GM19324 (cell line): ENCODE data around the gene SOX1.

Experiments
- ATAC-seq: cut with Tn5 transposase; IDR thresholded peaks from one replicate; pipeline ENCODE4 v1.9.1; 2021; ENCODE audit warnings: mild to moderate bottlenecking, moderate library complexity; ENCODE audit not compliant: unreplicated experiment, low FRiP score

SOX1 gene

DNA sequence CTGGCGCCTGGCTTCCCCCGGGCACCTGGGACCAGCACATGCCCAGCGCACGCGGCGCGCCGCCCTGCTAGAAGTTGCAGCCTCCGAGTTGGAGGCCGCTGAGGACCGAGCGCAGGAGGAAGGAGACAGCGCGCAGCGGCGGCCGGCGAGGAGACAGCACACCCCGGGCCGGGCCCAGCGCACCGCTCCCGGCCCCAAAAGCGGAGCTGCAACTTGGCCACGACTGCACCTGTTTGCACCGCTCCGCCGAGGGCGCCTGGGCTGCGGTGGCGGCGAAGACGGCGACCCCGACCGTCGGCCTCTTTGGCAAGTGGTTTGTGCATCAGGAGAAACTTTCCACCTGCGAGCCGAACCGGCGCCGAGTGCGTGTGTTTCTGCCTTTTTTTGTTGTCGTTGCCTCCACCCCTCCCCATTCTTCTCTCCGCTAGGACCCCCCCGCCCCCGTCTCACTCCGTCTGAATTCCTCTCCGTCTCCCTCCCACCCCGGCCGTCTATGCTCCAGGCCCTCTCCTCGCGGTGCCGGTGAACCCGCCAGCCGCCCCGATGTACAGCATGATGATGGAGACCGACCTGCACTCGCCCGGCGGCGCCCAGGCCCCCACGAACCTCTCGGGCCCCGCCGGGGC lies at the start of gene SOX1:
Gene SOX1 (plus strand): TSS at position 34 of the 626 bp plus-strand sequence. CDS start 510 bp downstream, at position 544.
- no peak for ATAC-seq

DNA sequence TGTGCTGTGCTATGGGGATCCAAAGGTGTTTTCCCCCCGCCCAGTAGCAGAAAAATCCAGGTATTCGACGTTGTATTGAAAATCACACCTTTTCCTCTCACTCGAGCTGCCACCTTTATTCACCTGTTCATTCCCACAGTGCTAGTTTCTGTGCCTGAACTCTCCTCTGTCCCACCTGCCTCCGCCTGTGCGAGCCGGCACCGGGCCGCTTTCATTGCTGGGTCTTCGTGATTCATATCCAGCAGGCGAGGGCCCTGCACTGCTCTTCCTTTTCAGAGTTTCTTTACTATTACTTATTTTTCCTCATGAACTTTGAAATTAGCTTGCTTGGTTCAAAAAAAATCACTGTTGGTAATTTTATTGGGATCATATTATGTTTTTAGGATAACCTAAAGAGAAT lies 42.4 kb upstream of the SOX1 start:
- ATAC-seq: no peak

DNA sequence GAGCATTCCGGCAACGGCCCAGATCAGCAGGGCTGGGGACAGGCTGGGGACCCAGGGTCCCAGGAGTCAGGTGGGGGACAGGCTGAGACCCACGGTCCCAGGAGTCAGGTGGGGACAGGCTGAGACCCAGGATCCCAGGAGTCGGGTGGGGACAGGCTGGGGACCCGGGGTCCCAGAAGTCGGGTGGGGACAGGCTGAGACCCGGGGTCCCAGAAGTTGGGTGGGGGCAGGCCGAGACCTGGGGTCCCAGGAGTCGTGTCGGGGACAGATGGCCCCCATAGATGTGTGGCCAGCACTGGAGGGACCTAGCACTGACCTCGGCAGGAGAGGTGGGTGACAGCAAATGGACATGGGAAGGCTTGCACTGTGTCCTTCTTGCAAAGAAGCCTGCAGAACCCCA lies 39.7 kb upstream of the SOX1 start:
- ATAC-seq: no peak

DNA sequence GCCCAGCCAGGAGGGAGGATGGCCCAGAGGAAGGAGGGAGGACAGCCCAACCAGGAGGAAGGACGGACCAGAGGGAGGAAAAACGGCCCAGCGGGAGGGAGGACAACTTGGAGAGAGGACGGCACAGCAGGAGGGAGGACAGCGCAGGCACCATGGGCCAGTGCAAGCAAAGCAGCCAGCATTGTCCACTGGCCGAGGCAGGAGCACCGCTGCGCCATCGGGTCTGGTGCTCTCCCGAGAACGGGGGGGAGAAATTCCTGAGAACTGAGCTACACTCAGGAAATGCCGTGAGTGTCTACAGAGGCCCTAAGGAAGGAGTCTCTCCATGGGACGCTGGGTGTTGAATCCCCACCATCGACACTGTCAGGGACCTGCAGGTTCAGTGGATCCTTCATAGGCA lies 38.5 kb upstream of the SOX1 start:
- ATAC-seq: no peak

DNA sequence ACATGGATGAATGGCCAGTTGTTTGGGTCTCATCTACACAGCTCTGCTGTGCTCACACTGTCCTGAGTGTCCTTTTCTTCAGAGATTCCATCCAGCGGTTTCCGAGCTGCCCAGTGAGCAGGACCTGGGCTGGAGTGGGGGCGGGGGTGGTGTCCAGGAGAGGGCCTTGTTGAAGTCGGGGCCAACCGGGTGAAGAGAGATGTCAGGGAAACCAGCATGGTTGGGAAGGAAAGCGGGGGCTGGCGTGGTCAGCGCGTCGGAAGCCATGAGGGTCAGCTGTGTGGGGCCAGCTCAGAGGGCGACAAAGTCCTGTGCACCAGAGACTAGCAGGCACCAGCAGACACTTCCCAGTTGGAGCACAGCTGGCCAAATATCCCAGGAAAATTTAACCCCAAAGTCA lies 37.8 kb upstream of the SOX1 start:
- ATAC-seq: no peak

DNA sequence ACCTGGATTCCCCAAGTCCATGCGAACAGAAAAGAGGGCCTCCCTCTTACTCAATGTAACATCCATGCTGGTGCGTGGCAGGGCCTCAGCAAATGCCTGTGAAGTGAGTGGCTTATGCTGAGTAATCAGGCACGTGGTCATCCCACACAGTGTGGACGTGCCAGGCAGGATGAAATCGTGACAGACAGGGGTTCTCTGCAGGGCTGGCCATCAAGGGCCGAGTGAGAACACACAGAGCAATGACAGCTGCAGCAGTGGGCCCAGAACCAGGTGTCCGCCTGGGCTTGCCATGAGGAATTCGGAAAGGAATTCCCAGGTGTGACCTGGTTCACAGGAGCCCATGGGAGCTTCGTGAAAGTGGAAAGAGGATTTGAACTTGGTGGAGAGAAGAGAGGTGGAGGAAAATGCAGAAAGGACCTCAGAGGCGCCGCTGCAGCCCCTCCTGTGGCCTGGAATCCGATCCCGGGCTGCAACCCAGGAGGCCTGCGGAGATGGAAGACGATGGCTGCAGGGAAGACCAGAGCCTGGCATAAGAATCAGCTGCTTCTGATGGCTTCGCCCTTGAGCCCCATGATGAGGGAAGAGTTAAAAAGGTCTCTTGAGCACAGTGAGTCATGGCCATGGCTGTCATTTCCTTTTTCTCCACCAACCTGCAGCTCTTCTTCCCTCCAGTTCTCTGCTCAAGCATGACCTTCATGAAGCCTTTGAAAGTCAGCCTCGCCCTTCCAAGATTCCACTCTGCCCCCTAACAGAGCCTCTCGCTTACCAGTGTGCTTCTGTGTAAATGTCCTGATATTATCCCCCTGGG lies 34.6 kb upstream of the SOX1 start:
- ATAC-seq: no peak

DNA sequence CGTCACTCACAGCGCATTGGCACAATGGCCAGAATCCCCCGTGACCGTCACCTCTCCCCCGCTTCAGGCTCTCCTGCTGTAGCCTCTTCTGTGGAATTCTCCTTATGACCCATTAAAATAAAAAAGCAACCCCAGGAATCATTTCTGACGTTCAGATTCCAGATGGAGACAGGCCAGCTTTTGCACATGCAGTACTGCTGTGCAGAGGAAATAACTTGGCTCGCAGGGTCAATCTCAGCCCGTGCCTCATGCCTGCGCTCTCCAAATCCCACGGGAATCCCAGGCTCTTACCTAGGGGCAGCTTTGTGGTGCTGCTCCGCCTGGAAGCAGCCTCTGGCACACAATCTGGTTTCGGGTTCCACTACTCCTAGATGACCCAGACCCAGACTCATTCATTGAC lies 32.7 kb upstream of the SOX1 start:
- ATAC-seq: no peak

DNA sequence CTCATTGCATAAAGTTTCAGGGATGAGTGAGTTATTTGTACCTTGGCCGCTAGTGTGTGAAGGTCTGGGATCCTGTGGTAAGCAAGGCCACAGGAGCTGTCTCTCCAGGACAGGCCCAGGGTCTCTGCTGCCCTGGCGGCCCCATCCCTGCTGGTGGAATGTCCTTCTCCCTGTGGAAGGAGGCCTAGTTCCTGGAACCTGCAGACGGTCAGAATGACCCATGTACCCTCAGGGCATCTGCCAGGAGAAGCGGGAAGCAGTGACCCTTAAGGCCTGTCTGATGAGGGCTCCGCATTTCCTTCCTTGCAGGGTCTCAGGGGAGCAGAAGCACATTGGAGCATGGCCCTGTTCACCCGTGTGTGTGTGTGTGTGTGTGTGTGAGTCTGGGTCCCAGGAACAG lies 32.1 kb upstream of the SOX1 start:
- no peak for ATAC-seq

DNA sequence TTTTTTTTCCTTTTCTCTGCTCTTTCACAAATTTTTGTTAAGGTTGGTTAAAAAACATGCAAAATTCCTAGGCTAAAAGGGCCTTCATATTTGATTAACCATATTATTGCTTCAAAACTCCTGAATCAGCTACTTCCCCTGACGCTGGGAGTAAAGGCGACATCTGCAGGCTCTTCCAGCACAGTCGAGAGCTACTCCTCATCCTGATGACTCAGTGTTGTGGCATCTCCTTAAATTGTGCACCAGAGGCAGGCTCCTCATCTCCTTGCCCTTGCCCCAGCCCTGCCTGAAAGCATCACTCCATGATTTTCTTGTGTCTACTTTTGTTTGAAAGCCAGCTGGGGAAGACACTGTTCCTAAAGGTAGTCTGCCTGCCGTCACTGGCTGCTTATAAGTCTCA lies 24.5 kb upstream of the SOX1 start:
- ATAC-seq: no peak

DNA sequence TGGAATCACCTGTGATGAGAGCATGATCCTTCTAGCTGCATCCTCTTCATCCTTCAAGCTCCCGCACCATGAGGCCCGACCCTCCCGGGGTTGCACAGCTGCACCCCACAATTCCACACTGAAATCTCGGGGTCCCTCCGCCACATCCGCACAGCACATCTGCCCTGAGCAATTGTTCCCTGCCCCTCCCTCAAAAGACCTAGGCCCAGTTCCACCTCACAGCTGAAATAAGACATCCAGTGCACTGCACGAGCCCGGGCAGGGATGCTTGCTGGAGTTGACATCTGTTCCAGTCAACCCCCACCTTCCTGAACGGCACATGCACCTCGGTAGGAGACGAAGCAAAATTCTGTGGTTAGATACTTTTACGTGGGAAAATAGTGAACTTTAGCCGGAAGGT lies 14.7 kb upstream of the SOX1 start:
- ATAC-seq: no peak

DNA sequence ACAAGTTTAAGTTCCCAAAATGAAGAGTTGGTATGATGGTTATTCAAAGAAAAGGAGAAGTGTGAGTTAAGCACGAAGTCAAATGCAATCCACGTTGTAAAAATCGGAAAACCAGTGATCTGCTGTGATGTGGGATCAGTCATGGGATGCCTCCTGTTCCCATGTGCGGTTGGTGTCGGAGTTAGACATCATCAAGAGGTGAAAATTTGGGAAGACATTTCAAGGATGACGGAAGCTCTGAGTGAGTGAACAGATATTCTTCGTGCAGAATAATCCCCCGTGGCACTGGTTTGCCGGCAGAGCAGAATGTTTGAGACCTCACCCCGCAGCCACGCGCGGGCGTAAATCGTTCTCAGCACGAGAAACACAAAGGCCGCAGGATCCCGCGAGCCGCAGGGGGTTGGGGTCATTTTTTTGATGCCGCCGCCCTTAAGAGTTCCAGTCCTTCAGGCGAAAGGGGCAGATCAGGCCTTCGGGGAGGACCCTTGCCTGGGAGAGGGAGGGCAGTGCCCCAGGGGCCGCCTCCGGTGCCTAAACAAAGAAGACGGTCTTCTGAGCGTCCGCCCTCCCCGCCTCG lies 13.7 kb upstream of the SOX1 start:
- no peak for ATAC-seq

DNA sequence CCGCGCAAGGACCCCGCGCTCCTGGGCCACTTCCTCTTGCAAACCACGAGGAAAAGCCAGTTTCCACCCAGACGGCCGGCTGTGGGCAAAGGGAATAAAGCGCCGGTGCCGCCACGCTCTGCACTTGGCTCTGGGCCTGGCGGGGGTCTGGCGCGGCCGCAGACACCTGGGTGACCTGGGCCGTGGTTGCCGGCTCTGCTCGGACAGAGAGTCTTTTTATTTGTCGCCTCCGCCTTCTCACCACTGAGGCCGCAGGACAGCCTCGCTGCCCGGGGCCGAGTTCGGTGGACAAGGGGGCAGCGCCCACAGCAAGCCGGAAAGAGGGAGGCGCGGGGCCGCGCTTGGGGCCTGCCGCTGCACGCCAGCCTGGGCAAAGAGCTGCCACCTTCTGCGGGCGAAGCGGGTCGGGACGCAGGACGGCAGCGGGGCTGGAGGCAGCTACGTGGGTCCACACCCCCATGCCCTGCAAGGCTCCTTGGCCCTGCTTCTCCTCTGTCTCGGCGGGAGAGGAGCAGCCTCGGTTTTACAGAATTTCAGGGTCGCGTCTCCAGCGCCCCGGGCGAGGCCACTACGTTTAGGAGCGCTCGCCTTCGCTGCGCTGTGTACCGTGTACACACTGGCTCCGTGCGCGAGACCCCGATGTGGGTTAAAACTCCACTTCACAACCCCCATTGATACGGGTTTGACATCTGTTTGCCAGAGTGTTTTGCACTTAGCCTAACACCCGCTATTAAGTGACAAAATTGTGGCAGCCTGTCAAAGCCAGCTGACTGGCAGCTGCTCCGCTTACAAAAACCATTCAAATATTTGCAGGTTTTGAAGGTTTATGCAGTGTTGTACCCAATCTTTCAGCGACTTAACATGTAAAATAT lies 13.0 kb upstream of the SOX1 start:
- no peak for ATAC-seq

DNA sequence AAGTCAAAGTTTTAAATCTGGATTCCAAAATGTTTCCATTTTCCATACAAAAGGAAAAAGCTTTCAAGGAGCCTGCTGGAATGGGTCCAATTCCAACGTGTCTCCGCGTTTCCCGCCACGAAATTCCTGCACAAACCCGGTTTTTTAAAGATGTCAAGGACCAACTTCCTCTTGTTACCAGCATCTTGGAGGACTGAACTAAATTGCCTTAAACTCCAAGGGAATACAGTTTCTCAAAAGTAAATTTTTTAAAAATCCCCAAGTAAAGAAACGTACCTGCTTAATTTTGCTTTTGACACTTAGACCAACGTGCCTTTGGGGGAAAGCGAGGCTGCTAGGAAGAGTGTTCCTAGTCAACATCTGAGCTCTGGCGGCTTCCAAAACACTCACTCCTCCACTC lies 12.3 kb upstream of the SOX1 start:
- no peak for ATAC-seq

DNA sequence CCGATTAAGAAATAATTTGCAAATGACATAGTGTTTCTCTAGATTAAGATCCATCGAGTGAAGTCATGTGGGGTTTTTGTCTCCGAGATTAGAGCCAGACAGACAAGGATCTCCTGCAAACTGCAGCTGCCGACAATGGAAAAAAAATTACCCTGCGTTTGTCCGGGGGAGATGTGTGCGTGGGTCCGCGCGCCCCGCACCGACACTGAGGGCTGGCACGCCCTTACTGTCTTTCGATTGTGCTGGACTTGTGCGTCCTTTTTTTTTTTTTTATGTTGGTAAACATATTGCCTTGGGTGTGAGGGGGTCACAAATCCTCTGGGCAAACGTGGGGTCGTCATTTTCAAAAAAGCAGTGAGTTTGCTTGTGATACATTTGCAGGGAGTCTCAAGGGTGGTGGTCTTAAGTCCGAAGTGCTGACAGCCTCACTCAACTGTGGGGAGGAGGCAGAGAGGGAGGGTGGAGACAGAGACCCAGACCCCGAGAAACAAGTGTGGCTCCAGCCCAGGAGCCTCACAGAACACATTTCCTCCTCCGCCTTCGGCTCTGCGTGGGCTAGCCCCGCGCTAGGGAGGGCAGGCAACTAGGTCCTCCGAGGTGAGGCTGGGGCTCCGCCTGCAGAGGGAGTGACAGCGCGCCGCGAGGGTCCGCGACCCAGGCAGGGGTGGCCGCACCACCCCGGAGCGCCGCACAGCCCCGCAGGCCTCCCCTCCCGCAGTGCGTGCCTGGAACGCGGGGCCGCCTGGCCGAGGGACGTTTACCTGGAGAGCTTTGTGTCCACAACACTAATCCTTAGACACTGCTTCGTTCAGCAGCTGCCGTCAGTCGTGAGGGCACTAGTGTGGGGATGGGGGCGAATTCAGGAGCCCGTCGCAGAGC lies 11.7 kb upstream of the SOX1 start:
- ATAC-seq: no peak

DNA sequence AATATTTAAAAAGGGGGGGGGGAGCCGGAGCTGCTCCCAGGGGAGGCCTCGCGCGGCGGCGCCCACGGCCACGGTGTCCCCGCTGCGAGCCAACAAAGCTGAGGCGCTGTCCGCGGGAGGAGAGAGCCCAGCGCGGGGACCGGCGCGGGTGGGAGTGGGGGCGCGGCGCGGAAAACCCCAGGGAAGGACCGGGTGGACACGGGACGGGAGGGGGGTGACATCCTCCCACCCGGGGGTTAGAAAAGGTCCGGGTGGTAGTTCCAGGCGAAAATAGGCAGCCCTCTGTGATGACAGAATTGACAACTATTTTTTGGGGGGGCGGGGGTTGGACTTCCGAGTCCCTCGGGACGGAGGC lies 11.1 kb upstream of the SOX1 start:
- no peak for ATAC-seq

DNA sequence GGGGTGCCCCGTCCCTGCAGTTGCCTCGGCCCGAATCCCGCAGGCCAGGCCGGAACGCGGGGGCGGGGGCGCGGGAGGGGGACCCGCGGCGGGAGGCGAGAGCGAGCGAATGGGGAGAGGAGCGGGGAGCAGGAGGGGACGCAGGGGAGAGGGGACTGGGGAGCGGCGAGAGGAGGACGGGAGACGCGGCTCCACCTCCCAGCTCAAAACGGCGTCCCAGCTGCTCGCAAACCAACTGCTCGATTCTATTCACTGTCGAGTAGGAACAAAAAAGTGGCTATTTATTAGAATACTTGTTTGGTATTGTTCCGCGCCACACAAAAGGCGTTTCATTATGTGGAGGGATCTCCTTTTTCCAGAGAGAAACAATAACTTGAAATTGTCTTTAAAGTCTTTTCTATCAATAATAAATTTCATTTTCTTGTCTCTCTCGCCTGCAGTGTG lies 10.6 kb upstream of the SOX1 start:
- ATAC-seq: no peak

DNA sequence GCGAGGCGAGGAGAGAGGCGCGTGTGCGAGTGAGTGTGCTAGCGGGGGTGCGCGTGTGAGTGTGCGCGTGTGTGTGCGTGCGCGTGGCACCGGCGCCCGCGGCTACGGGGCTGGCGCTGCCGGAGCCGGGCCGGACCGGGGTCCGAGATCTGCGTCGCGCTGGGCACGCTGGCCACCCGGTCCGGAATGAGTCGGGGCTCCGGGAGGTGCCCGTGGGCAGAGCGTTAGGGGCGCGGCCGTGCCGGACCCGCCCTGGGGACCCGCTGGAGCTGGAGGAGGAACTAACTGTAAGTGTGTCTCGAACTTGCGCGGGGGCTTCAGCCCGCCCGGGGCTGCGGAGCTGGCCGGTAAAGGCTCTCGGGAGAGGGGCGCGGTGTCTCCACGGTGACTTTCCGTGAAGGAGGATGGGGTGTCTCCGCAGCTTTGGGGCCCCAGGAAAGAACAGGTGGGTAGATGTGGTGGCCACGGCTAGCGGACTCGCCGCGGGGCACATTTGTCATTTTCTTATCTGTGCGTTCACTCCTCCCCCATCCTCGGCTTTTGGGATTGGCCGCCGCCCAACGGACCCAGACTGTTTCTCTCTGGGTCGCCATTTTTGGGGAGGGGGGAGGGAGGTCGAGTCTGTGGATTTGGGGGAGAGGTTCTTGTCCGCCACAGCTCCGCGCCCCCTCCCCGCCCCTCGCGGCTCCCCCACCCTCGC lies 10.1 kb upstream of the SOX1 start:
- ATAC-seq: no peak

DNA sequence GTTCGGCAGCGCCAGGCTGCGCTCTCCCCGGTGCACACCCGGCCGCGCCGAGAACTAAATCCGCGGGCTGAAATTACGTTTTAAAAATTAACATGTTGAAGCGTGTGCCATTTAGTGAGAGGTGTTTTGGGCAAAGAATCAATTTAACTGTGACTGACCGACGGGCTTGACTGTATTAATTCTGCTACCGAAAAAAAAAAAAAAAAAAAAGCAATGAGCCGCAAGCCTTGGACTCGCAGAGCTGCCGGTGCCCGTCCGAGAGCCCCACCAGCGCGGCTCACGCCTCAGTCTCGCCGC lies 9.6 kb upstream of the SOX1 start:
- ATAC-seq: no peak

DNA sequence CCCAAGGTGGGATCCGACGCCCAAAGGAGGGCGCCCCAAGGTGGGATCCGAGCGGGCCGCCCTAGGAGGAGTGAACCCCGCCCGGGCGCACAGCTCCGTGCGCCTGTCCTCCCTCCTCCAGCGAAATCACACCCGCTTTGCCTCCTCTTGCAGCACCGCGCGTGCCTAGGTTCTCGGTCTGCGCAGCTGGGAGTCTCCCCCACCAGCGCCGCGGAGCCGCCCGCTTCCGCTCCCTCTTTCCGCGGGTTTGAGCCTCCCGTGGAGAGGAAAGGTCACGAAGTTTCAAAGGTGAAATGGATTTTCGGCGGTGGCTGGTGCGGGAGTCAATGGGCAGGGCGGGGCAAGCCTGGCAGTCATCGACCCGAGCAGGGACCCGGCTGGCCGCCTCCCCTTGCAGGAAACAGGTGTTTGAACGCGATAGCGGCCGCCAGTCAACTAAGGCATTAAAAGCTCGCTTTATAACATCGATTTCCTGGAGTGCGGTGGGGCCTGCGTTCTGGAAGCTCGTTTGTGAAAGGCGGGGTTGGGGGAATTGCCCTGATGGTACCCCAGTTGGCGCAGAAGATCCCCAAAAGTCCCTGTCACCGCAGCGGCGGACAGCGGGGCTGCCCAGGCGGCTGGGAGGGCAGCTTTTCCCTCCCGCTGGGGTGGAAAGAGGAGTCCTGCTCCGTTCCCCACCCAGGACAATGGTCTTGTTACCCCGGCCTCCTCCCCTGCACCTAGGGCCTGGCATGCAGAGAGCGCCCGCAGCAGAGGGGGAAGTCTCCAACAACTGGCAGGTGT lies 9.0 kb upstream of the SOX1 start:
- ATAC-seq: no peak
